Stimulated activated CD4-positive, alpha-beta T cell treated with anti-CD3 and anti-CD28 coated beads, Interleukin-12 subunit alpha, Interleukin-12 subunit beta, amount 100 ng/mL, for 24 hours (primary cell): ENCODE results near the gene TMEM213.
A peak's percentile ranks its signal among the peaks of the same experiment; 100 is the strongest.

ENCODE experiments used
- DNase-seq, 2 experiments: peaks; one replicate each; pipeline ENCODE4 v3.0.0-alpha.2; 2020; ENCODE audit warnings: low read depth in 2 of 2

The TMEM213 gene

GRCh38 chr7:138875794-138876193 lies 78.0 kb downstream of the TMEM213 start:
- DNase-seq, result peak; percentile 21 to 36

GRCh38 chr7:138876326-138876725 lies 78.5 kb downstream of the TMEM213 start:
- no peak for DNase-seq

DNA sequence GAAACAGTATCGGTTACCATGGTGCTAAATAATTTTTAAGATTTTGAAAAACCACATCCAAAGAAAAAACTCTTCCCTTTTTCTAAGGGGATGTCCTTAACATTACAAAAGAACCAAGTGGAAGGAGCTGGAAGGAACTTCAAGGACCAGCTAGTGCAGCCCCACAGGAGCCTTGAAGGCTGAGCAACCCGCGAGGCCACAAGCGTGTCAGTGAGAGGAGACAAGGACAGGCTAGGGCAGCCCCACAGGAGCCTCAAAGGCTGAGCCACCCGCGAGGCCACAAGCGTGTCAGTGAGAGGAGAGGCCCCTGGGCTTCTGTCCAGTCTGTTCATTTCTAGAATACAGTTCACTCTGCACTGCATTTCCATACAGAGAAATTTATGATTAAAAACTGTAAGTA lies 80.3 kb downstream of the TMEM213 start:
- no peak for DNase-seq

DNA sequence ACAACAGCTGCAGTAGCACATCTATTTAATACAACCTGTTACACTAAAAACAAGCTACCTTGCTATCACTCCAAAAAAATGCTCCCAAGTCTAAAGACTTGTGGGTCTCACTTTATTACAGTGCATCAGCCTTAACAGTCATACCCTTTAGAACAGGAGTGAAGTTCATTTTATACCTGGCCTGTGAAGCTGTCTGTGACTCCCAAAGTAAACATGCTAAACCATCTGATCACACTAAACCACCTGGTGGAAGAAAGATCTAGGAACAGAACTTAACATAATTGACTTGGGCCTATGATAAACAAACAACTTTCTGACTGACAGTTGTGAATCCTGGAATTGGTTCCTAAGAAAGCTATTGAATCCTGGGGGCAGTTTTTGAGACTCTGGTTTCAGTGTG lies 81.1 kb downstream of the TMEM213 start:
- no peak for DNase-seq

- no peak for DNase-seq
Observed at GRCh38 chr7:138879356-138879755, 81.6 kb downstream of the TMEM213 start.

GRCh38 chr7:138880881-138881578 lies 83.2 kb downstream of the TMEM213 start:
- DNase-seq, result no peak

GRCh38 chr7:138881579-138882188 lies 83.9 kb downstream of the TMEM213 start:
- no peak for DNase-seq

DNA sequence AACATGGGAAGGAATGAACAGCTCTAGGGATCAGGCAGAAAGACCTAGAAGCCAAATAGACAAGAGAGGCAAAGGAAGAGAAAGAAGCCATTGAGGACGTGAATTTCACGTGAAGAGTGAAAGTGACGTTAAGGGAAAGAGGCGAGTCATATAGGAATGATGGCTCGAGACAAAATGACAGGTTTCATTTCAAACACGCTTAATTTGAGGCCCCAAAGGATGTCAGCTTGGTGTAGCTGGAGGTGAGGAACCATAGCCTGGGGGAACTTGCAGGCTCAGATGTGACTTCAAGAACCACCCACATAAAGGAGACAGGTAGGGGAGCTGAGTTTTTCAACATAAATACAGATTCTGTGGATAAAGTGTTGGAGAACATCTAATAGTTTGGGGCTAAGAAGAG lies 84.5 kb downstream of the TMEM213 start:
- no peak for DNase-seq

- DNase-seq, result no peak
Observed at GRCh38 chr7:138885383-138886147, 87.8 kb downstream of the TMEM213 start.

- peak in 1 of 2 experiments; percentile 4 for DNase-seq
Observed at GRCh38 chr7:138886501-138886917, 88.7 kb downstream of the TMEM213 start.

- DNase-seq, result no peak
Observed at GRCh38 chr7:138887085-138887710, 89.4 kb downstream of the TMEM213 start.
